Glomerular visceral epithelial cell (primary cell): Measurements from ENCODE around the gene SLC7A8.
A peak's percentile ranks its signal among the peaks of the same experiment; 100 is the strongest.

Experiments
- DNase-seq: peaks from one replicate; pipeline ENCODE4 v3.0.0-alpha.2; 2016; ENCODE audit errors: extremely low spot score

SLC7A8 gene

DNA sequence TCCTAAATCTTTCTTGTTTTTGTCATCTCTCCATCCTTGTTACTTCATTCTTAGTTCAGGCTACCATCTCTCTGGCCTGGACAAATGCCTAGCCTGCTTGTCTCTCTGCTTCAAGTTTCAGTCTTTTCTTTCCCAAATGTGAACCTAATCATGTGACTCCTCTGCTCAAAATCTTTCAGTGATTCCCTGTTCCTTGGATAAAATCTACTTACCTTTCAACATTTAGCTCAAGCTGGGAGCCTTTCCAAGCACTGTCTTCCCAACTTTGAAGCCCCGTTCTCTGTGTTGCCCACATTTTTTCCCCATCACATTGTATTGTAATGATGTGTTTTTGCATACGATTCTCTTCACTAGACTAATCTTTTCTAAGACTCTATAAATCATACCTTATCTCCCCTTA lies 24.7 kb downstream of the SLC7A8 start:
- no peak for DNase-seq

DNA sequence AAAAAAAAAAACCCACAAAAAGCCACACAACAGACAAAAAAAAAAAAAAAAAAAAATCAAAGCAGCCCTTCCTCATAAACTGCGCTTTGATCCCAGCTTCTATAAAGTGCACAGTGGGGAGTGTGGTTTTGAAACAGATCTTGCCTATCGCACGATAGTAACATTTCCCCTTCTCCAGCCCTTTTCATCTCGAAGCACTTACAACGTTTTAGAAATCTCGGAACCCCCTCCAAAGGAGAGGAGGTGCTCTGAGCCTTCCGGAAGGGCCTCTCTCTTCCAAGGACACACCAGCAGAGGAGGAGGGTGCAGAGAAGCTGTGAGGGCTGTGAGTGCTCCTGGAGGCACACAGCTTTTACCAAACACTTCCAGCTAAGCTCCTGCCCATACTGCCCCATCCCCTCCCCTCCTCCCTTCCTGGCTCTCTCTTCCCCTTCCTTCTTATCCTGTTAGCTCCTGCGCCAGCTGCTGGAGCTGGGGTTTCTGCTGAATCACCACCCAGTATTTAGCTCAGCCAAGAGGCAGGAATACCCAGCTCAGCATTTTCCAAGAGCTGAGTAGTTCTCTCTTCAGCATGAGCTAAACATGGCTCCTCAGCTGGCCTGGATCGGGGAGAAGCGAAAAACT lies 28.4 kb downstream of the SLC7A8 start:
- DNase-seq = peak; percentile 45

DNA sequence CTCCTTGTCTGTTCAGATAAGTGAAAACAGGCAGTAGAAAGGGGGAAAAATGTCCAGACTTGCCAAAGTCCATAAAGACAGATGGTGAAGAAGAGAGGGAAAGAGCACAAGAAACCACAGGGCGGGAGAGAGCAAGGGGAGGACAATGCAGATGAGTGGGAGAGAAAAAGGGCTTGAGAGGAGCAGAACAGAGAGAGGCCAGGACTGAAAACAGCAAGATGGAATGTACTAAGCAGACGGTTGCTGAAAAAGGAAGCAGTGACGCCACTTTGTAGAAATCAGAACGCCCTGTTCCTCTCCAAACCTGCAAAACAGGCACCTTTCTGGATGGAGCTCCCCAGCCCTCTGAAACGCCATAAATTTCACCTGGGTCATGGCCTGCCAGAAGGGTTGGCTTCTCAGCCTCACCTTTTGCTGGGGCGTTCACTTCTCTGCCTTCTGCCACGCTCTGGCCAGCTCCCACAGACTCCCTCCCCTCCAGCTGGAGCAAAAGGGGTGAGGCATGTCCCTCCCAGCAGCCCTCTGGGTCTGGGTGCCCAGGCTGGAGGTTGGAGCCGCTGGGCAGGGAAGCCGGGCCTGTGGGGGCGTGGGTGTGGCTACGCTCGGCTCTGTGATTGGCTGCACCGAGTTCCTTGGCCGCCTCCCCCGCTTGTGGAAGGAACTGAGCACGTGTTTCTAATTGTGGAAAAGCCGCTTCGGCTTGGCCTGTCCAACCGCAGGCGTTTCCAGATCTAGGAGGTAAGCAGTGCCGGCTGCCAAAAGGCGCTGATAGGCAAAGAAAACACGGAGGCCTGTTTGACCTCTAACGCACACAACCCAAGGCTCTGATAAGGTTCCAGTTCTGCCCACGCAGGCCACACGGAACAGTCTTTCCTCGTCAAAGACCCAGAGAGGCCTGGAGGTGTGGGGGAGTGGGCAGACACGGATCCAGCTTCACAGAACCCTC lies 29.3 kb downstream of the SLC7A8 start:
- DNase-seq = no peak

DNA sequence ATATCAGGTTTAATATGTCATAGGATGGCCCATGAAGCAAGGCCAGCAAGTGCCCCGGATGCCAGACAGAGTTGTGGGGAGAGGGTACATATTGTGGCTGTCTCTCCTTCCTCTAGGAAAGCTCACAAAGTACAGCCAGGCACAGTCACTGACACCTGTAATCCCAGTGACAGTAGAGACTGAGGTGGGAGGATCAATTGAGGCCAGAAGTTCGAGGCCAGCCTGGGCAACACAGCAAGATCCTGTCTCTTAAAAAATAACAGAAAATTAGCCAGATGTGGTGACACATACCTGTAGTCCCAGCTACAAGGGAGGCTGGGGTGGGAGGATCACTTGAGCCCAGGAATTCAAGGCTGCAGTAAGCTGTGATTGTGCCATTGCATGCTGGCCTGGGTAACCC lies 32.1 kb downstream of the SLC7A8 start:
- no peak for DNase-seq

DNA sequence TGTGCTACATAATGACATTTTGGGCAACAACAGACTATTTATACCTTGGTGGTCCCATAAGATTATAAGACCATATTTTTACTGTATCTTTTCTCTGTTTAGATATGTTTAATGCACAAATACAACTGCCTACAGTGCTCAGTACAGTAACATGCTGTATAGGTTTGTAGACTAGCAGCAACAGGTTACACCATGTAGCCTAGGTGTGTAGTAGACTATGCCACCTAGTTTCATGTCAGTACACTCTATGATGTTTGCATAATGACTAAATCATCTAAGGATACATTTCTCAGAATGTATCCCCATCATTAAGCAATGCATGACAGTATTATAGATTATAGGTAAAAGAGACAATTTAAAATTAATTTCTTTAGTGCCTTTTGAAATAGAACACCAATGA lies 33.7 kb downstream of the SLC7A8 start:
- DNase-seq = no peak

DNA sequence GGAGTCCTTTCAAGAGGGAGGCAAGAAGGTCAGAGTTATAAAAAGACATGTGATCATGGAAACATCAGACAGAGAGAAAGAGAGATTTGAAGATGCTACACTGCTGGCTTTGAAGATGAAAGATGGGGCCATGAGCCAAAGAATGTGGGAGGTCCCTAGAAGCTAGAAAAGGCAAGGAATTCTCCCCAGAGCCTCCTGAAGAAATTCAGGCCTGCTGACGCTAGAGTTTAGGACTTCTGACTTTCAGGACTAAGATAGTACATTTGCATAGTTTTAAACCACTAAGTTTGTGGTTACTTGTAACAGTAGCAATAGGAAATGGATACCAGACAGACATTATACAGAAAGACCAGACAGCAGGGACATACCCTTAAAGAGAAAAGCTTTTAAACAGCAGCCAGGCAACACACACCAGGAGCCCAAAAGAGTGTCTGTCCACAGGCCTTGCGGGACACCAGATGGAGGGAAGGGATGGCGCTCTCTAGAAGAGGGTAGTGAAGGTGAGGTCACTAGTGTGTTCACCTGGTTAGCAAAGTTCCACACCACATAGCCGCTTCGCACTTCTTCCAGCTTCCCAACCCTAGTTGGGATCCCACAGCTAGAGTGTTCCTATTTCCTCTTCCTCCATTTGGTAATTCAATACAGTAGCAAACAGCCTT lies 34.7 kb downstream of the SLC7A8 start:
- no peak for DNase-seq

DNA sequence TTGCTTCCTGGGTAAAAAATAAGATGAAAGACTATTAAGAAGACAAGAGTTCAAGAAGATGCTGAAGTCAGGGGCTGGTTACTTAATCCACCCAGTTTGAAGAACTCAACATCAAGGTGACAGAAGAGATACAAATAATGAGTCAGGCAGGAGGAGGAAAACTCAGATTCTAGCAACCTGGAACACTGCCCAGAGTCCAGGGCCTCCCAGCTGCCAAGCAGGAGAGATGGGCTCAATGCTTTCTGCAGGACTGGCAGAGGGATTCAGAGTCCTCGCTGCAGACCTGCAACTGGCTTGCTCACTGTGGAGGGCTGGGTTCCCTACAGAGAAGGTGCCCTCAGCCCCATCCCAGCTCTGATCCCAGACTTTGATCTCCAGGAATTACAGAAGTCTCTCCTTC lies 35.8 kb downstream of the SLC7A8 start:
- DNase-seq = peak; percentile 27

DNA sequence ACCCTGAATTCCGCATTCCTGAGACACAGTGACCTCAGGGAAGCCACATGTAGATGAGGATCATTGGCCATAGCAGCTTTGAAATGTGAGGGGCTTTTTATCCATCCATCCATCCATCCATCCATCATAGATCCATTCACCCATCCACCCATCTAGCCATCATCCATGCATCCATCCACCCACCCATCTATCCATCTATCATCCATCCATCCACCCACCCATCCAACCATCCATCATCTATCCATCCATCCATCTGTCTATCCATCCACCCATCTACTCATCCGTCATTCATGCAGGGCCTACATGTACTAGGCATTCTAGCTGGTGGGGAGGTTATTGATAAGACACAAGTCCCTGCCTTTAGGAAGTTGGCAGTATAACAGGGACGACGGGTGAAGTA lies 36.5 kb downstream of the SLC7A8 start:
- DNase-seq = no peak

DNA sequence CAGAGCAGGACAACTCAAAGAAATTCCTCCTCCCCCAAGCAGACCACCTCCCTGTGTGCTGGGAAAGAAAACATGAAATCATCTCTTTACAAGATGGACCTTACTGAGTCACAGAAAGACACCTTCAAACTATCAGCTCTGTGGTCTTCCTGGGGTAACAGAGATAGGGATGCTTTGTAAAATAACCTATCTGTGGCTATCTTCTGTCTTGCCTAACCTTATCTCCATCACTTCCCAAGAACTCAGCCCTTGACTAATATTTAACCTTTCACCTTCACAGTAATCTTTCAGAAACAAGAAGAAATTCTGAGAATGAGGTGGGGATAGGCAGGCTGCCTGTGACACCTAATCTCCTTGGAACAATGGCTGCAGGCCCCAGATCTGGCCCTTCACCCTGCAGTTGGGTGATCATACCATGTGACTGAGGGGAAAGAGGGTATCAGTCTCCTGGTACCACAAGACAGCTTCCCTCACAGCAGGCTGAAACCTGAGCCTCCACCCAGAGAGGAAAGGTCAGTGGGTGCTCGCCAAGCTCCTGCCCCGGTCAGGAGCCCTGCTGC lies 37.0 kb downstream of the SLC7A8 start:
- DNase-seq = no peak

DNA sequence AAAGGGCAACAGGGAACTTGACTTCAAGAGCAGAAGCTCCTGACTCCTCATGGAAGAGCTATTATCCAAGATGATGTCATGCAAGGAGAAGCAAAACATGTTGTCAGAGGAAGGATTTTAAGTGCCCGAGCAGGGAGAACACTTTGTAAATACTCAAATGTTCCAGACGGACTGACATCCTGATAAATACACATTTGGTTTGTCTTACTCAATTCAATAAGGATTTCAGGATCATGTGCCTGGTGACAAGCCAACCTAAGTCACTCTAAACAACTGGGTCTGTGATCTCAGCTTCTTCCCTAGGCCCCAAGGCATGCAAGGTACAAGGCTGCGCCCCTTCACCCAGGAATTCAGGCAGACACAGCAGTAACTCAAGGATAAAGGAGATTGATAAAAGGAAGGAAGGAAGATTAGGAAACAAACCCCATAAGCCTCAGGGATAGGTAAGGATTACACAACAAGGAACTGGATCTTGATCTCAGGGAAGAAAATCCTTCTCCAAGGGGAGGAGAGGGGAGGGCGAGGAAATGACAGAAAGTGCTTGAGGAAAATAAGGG lies 37.6 kb downstream of the SLC7A8 start:
- no peak for DNase-seq

DNA sequence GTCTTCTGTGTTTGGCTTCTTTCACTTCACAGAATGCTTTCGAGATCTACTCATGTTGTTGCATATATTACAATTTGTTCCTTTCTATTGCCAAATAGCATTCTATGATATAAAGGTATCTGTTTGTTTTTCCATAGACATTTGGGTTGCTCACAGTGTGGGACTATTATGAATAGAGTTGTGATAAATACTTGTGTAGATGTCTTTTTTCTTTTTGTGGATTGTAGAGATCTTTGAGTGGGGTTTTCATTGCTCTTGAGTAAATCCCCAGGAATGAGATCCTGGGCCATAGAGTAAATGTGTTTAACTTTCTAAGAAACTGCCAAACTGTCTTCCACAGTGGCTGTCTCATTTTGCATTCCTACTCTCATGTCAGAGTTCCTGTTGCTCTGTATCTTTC lies 39.5 kb downstream of the SLC7A8 start:
- no peak for DNase-seq

DNA sequence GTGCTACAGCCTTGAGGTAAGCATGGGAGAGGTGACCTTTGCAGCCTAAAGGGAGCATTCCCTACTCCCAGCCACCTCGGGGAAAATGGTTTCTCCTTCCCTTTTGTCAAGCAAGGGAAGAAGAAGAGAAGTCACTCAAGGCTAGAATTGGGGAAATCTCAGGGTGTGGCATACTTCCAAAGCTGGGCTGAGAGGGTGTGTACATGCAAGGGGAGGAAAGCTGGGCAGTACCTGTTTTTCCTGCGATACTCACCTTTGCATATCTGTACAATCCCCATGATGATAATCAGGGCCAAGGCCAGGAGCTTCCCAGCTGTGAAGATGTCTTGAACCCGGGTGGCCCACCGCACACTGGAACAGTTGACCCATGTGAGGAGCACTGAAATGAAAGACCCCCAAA lies 40.6 kb downstream of the SLC7A8 start:
- no peak for DNase-seq

DNA sequence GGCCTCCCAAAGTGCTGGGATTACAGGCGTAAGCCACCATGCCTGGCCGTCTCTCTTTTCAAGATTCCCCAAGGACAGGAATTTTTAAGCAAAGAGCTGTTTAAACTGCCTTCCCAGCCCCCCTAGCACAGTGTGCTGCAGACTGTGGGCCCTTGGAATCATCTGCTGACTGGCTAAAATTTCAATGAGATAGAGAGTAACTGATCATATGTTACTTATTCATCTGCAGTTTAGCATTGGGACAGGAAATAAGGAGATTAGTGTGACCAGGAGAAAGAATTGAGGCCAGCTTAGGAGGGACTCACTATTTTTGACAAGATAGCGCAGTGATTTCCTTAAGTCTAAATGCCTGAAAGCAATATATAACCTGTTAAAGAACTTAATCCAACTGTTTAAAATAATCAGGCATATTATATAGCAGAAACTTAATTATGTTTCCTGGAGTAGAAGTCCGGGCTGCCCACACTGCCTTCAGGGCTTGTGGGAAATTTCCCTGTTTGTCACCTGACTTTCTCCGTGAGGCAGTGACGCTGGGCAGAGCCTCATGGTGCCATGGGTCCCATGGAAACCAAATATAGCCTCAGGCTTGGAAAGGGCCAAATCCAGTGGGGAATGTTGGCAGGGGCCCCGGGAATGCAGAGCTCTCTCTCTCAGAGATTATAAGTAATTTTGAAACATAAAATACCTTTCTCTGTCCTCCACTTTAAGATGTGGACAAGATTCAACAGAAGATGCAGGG lies 41.6 kb downstream of the SLC7A8 start:
- DNase-seq = no peak

DNA sequence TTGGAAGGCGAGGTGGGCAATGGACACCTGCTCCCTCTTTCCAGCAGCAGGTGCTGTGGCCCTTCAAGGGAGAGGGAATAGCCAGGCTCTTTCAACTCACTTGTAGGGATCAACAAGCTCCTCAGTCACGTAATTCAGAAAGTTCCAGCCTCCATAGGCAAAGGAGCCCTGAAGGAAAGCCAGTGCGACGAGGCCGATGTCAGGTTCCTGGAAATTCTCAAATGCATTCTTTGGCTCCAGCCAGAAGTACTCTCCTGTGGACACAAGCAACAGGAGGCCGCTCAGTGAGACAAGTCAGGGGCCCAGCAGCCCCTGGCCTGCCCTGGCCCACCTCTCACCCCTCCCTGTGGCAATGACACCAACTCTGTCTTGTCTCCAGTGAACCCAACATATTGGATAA lies 43.1 kb downstream of the SLC7A8 start:
- DNase-seq = no peak

DNA sequence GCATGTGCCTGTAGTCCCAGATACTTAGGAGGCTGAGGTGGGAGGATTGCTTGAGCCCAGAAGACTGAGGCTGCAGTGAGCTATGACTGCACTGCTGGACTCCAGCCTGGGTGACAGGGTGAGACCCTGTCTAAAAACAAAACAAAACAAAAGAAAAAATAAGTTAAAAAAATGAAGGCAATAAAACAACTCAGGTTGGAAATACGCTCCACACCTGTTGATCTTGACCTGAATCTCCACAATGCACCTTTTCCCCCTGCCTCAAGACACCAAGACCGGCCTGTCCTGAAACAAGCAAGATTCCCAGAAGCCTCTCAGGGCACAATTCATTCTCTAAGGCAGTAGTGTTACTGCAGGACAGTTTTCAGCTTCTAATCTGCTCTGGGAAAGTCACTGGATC lies 43.6 kb downstream of the SLC7A8 start:
- DNase-seq = no peak

DNA sequence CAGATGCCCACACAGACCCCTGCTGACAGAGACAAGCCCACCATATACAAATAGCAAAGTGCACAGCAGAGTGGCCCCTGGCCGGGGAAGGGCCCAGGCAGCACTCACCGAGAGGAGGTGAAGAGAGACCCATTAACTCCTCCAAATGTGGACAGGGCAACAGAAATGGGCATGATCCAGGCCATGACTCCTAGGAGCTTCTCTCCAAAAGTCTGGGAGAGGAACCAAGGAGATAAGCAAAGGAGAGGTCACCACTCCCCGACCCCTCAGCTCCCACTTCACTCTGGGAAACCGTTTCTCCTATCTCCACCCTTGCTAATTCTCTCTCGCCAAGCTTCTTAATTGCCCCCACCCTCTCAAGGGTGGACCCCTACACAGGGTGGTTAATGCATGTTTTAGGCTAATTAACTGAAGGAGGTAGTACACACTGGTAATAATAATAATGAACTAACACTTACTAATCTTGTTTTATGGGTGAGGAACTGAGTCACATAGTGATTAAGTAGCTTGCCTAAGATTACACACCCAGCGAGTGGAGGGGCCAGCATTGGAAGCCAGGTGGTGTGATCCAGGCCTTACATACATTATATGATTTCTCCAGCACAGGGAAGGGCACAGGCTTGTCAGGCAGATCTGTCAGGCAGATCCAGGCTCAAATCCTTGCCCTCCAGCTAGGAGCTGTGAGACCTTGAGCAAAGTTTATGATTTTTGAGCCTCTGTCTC lies 45.5 kb downstream of the SLC7A8 start:
- DNase-seq = no peak

DNA sequence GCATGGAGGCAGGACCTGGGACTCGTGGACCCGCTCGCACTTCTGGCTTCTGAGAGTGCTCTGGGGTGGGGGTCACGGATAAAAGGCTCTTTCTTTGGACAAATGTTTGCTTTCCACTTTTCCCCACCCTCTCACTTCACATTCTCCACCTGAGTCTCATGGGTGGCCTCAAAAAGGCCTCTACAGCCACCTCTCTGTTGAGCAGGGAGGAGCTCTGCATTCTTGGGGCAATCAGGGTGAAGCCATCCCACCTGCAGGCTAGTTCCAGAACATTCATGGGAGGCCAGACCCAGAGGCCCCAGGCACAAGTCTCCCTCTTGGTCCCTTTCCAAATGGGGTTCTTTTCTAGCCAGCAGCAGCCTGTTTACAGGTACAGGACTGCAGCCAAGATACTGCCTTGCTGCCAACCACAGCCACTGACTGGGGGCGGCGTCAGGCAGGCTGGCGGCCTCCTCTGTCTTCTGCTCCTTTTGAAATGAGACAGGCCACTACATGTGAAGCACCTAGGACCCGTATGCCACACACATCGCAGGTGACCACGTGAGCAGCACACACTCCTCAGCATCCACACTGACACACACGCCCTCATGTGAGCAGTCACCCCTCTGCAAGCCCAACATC lies 46.2 kb downstream of the SLC7A8 start:
- no peak for DNase-seq

DNA sequence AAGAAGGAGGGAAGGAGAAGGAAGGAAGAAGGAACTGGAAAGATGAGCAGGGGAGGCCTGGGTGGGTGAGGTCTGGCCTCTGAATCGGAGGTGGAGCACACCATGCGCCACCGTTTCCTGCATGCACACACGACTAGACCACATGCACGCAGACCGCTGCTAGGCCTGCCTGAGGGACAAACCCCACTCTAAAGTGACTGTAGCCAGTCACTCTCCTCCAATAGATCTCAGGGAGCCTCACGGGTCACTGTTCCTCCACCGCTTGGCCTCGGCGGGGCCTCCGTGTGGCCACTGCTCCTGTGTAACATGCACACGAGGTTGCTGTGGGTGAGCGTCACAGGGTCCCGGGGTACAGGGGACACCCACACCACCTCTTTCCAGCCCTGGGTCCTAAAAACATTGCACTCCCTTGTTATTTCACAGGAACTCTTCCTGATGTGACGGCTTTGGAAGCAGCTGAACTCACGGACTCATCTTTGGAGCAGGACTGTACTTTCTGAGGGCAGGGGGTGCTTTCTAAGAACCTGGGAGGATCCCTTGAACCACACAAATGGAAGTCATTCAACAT lies 46.8 kb downstream of the SLC7A8 start:
- DNase-seq = no peak

DNA sequence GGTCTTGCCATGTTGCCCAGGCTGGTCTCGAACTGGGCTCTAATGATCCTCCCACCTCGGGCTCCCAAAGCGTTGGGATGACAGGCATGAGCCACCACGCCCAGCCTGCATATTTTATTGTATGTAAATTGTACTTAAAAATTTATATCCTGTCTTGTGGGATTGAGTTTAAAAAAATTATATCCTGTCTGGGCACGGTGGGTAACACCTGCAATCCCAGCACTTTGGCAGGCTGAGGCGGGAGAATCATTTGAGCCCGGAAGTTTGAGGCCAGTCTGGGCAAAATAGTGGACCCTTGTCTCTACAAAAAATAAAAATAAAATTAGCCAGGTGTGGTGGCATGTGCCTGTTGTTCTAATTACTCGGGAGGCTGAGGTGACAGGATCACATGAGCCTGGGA lies 50.5 kb downstream of the SLC7A8 start:
- no peak for DNase-seq

DNA sequence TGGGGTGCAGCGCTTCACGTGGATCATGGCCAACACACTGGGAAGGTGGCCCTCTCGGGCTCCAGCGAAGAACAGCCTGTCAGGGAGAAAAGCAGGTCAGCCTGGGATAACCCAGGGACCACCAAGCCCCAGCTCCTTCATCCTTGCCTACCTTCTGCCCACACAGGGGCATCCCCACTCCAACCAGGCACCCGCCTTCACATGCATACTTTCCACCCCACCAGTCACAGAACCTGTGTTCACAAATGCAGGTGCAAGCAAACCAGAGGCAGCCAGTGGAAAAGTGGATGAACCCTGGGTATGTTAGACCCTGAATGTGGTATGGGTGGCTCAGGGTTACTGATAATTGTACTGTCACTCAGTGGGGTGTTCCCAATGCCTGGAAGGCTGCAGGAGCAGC lies 52.0 kb downstream of the SLC7A8 start:
- DNase-seq = no peak
